ENCODE measurements around the gene FRMD1.

FRMD1 gene

DNA sequence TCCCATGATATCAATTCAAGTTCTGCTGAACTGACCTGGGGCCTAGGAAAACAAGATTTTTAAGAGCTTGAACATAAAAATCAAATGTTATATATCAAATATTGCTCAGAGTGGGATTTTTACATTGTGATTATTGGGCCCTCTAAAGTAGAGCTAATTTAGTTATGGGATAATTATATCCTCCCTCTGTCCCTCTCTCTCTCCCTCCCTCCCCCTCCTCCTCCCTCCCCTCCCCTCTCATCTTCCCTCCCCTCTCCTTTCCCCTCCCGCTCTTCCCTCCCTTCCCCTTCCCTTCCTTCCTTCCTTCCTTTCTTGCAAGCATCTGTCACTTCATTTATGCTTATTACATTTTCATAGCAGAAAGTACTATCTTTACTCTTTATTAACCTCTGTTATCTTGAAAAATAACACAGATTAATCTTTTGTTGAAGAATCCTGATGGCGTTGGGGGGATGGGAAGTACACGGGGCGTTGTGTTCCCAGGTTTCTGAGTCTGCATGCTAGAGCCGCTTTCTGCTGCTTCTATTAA, 48.7 kb downstream of the FRMD1 start:
- TF ChIP-seq, protein P1, sequence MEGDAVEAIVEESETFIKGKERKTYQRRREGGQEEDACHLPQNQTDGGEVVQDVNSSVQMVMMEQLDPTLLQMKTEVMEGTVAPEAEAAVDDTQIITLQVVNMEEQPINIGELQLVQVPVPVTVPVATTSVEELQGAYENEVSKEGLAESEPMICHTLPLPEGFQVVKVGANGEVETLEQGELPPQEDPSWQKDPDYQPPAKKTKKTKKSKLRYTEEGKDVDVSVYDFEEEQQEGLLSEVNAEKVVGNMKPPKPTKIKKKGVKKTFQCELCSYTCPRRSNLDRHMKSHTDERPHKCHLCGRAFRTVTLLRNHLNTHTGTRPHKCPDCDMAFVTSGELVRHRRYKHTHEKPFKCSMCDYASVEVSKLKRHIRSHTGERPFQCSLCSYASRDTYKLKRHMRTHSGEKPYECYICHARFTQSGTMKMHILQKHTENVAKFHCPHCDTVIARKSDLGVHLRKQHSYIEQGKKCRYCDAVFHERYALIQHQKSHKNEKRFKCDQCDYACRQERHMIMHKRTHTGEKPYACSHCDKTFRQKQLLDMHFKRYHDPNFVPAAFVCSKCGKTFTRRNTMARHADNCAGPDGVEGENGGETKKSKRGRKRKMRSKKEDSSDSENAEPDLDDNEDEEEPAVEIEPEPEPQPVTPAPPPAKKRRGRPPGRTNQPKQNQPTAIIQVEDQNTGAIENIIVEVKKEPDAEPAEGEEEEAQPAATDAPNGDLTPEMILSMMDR (IDR thresholded peaks at IDR 0.05; ENCODE audit: poor library complexity, severe bottlenecking), result no peak
- ATAC-seq (ENCODE audit: low read depth), result no peak
- no peak overlapping the region for H3K27ac ChIP-seq (ENCODE audit: poor library complexity, severe bottlenecking)

DNA sequence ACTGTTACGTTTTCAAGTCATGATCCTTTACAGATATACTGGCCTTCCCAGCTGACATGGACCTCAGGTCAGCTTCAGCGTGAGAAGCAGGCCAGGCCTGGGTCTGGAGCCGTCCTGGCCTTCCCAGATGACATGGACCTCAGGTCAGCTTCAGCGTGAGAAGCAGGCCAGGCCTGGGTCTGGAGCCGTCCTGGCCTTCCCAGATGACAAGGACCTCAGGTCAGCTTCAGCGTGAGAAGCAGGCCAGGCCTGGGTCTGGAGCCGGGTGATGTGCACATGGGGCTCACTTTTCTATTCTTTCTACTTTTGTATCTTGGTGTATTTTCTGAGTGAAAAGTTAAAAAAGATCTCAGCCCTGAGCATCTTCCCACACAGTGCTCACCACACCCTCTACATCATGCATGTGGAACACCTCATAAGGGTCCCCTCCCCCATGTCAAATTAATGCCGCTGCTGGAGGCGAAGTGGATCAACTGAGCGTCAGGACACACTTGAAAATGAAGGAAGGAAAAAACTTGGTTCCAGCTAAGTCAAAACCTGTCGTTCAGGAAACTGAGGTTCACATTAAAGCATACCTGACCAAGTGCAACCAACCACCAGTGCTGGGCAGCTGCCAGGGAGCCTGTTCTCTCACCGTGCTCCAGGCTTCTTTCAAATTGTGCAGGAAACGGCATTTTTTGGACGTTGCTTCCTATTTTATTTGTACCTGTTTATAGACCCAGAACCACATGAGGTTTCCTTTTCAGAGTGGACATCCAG, 49.4 kb downstream of the FRMD1 start:
- TF ChIP-seq, protein P1 (IDR thresholded peaks at IDR 0.05; ENCODE audit: poor library complexity, severe bottlenecking), result no peak
- no peak overlapping the region for H3K27ac ChIP-seq (ENCODE audit: poor library complexity, severe bottlenecking)
- no peaks in the 10 kb centered on the region for H3K4me1 ChIP-seq (ENCODE audit: insufficient read depth, poor library complexity, severe bottlenecking)
- DNase-seq (ENCODE audit: low spot score) (no peak), ATAC-seq (ENCODE audit: low read depth) (no peak)
- no peaks in the 10 kb centered on the region for H3K27me3 ChIP-seq (ENCODE audit: insufficient read depth, poor library complexity, severe bottlenecking)
- H3K4me3 ChIP-seq (ENCODE audit: severe bottlenecking), result no peak overlapping the region
- H3K9me3 ChIP-seq (ENCODE audit: severe bottlenecking), result no peaks in the 10 kb centered on the region
- H3K36me3 ChIP-seq (ENCODE audit: low read depth), result no peaks in the 10 kb centered on the region

More for the DNA sequence above, 48.7 kb downstream of the FRMD1 start:
- Histone ChIP-seq H3K27me3 (ENCODE audit: insufficient read depth, poor library complexity, severe bottlenecking) (no peaks in the 10 kb centered on the region), H3K4me1 (ENCODE audit: insufficient read depth, poor library complexity, severe bottlenecking) (no peaks in the 10 kb centered on the region), H3K4me3 (ENCODE audit: severe bottlenecking) (no peak overlapping the region), H3K9me3 (ENCODE audit: severe bottlenecking) (no peaks in the 10 kb centered on the region), H3K36me3 (ENCODE audit: low read depth) (no peaks in the 10 kb centered on the region)
- DNase-seq (ENCODE audit: low spot score), result no peak

DNA sequence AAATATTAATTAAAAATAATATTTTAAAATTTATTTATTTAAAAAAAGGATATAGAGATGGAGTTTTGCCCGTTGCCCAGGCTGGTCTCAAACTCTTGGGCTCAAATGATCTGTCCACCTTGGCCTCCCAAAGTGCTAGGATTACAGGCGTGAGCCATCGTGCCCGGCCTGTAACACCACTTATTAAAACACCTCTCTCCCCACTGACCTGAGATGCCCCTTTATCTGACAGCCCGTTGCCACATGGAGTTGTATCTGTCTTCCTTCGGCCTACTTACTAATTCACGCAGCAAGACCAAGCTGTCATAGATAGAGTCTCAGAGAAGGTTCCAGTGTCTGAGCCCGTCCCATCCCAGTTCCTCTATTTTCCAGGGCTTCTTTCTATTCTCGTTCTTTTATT, 50.8 kb downstream of the FRMD1 start:
- Histone ChIP-seq H3K27me3 (ENCODE audit: insufficient read depth, poor library complexity, severe bottlenecking) (no peaks in the 10 kb centered on the region), H3K4me1 (ENCODE audit: insufficient read depth, poor library complexity, severe bottlenecking) (no peaks in the 10 kb centered on the region), H3K4me3 (ENCODE audit: severe bottlenecking) (no peak overlapping the region), H3K36me3 (ENCODE audit: low read depth) (no peaks in the 10 kb centered on the region), H3K27ac (ENCODE audit: poor library complexity, severe bottlenecking) (no peak overlapping the region), H3K9me3 (ENCODE audit: severe bottlenecking) (no peaks in the 10 kb centered on the region)
- TF ChIP-seq, protein P1 (IDR thresholded peaks at IDR 0.05; ENCODE audit: poor library complexity, severe bottlenecking), result no peak
- DNase-seq (ENCODE audit: low spot score), result no peak
- no peak for ATAC-seq (ENCODE audit: low read depth)

DNA sequence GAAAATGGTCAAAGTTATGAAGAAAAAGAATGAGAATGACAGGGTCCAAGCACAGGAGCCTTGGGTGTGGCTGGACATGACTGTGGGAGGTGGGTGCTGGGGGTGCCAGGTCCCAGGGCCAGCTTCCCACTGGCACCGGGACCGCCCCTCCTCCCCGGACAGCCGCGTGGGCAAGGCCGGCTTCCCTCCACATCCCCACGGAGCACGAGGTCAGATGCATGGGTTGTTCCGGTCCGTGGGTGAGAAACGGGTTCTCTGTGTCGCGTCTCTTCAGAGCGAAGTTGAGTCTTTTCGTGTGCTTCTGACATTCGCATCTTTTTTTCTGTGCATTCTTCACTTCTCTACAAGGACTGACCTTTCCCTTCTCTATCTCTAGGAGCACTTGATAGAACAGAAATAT, 51.5 kb downstream of the FRMD1 start:
- ATAC-seq (ENCODE audit: low read depth), result no peak
- Histone ChIP-seq H3K36me3 (ENCODE audit: low read depth) (no peaks in the 10 kb centered on the region), H3K4me1 (ENCODE audit: insufficient read depth, poor library complexity, severe bottlenecking) (no peaks in the 10 kb centered on the region), H3K9me3 (ENCODE audit: severe bottlenecking) (no peaks in the 10 kb centered on the region), H3K4me3 (ENCODE audit: severe bottlenecking) (no peak overlapping the region), H3K27ac (ENCODE audit: poor library complexity, severe bottlenecking) (no peak overlapping the region), H3K27me3 (ENCODE audit: insufficient read depth, poor library complexity, severe bottlenecking) (no peaks in the 10 kb centered on the region)
- DNase-seq (ENCODE audit: low spot score), result no peak
- TF ChIP-seq, protein P1 (IDR thresholded peaks at IDR 0.05; ENCODE audit: poor library complexity, severe bottlenecking), result no peak

DNA sequence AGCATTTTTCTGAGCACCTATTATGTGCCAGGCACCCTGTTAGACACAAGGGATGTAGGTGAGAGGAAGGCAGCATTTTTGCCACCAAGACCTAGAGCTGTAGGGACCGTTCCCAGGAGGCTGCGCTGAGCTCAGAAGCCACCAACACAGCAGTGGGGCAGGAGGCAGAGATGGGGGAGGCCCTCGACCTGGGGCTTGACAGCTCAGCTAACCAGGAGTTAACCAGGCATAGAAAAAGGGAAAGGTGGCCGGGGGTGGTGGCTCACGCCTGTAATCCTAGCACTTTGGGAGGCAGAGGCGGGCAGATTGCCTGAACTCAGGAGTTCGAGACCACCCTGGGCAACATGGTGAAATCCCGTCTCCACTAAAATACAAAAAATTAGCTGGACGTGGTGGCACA, 52.1 kb downstream of the FRMD1 start:
- Histone ChIP-seq H3K4me1 (ENCODE audit: insufficient read depth, poor library complexity, severe bottlenecking) (no peaks in the 10 kb centered on the region), H3K9me3 (ENCODE audit: severe bottlenecking) (no peaks in the 10 kb centered on the region), H3K36me3 (ENCODE audit: low read depth) (no peaks in the 10 kb centered on the region), H3K4me3 (ENCODE audit: severe bottlenecking) (no peak overlapping the region), H3K27ac (ENCODE audit: poor library complexity, severe bottlenecking) (no peak overlapping the region), H3K27me3 (ENCODE audit: insufficient read depth, poor library complexity, severe bottlenecking) (no peaks in the 10 kb centered on the region)
- ATAC-seq (ENCODE audit: low read depth), result no peak
- TF ChIP-seq, protein P1 (IDR thresholded peaks at IDR 0.05; ENCODE audit: poor library complexity, severe bottlenecking), result no peak
- no peak for DNase-seq (ENCODE audit: low spot score)

Data from RWPE2 (cell line).